DMS153 treated with DMSO at 0.1 percent for 48 hours (cell line): ENCODE results near the gene LRRTM4.
"Not testable (repeated sequence)": the region's sequence is repeated elsewhere in the genome, so short reads cannot be mapped to it uniquely, and the experiment has no call there.

Source experiments
- DNase-seq: peaks from one replicate; lab custom pipeline; 2025; ENCODE audit not compliant: unreplicated experiment; lab: John Stamatoyannopoulos, UW

LRRTM4 gene

DNA sequence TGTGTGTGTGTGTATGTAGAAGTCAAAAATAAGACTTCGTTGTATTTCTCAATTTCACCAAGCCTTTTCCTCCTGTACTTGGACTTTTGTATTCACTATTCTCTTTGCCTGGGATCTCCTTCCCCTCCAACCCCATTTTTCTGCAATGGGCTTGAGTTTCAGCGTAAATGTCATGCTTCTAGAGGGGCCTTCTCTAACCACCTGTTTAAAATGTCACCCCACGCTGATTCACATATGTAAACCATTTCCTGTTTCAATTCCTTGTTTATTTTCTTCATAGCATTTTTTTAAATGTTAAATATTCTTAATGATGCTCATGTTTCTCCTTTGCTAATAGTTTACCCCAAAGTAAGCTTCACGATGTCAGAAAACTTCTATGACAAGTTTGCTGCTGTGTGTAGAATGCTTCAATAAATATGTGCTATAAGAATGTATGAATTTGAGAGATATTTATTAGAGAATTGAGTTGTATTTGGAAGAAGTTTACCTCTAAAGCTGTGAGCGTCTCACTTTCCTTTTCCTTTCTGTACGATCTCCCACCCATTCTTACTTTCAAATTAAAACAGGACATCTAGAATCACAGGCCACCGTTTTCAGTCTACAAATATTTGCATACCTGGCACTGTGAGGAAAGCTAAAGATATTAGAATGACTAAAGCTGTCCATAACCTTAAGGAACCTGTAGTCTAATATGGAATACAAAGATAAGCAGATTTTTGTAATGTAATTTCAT is 762.4 kb downstream of the LRRTM4 start:
- no peak for DNase-seq

DNA sequence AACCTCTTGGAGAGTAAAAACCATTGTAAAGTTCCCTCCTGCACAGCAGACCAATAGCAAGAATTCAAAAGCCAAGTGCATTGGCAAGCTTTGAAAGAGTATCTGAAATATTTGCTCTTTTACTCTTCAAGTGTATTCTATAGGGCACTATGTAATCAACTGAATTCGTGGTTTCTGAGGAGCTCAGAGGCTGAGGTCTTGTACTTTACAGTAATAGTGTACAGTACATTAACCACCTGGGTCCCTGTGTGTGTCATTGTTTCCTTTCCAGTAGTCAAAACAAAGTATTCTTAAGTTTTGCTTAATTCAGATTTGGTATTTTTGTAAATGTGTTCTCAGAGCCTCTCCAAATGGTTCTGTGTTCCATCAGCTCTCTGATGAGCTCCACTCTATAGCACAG is 769.7 kb downstream of the LRRTM4 start:
- DNase-seq = no peak

DNA sequence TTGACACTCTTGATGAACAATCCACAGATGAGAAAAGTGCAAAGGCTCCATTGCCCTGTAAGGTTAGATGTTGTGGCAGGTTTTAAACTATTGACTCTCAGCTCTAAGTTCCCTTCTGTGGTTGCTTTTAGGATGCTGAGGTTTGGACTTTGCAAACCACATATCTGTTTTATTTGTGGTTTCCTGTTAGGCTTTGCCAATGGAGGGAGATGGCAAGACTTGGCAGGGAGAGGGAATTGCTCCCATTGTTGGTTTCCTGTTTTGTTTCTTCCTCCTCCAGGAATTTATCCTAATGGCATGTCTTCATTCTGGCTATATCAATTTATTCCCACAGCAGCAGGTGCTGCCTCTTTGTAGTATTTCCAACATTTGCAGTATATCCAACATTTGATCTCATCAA is 772.3 kb downstream of the LRRTM4 start:
- no peak for DNase-seq

DNA sequence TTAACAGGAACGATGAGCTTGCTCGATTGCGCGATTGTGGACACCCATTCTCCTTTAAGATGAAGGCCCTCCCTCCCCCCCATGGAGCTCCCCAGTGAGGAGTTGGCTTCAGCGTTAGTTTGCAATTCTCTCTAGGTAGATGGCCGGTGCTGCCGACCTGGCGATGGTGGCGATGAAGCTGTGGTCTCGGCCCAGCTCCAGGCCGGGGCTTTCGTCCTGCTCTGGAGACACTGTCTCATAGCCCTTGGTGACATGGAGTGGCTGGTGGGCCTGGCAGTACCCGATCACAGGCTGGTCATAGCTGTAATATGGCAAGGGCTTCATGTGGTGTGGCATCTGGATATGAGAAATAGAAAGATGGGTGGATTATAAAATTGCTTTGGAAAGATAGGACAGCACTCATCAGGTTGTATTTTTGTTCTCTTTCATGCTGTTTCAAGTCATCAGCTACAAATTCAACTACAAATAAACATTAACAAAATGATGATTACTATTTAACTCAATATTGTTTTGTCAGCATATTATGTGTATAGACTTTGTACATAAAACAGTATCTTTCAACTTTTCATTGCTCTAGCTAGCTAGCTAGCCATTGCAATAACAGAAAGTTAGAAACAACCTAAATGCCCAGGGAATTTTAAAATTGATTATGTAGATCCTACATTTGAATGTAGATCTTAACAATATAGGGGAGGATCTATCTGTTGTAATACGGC is 773.4 kb downstream of the LRRTM4 start:
- DNase-seq = no peak

DNA sequence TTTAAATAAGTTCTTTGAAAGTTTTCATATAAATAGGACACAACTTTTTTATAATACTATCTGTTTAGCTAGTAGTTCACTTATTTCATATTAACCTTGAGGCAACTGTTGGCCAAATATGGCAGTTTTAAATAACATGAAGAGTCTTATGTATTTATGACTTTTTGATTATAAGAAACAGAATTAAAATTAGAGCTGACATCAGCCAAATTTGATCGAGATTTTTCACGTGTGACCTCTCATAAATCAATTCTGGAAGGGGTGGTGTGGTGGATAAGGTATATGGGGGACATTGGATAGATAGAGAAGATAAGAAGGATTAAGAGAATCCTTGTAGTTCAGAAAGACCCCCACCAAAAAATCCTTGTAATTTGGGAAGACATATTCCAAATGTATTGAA is 776.6 kb downstream of the LRRTM4 start:
- DNase-seq = no peak

DNA sequence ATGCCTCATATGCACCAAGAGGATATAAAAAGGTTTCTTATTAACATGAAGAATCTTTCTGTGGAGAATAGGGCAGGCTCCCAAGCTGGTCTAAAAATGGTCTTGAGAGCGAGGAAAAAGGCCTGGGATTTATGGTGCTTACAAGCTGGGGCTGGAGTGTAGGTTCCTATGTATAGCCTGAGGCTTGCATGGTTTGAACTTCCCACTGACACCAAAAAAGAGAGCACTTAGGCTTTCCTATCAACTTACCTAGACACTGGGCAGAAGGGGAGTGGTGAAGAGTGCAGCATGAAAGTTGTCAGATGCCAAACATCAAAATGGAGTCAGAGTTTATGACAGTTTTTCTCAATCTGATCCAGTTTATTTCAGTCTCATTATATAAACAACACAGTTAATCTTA is 784.6 kb downstream of the LRRTM4 start:
- no peak for DNase-seq

DNA sequence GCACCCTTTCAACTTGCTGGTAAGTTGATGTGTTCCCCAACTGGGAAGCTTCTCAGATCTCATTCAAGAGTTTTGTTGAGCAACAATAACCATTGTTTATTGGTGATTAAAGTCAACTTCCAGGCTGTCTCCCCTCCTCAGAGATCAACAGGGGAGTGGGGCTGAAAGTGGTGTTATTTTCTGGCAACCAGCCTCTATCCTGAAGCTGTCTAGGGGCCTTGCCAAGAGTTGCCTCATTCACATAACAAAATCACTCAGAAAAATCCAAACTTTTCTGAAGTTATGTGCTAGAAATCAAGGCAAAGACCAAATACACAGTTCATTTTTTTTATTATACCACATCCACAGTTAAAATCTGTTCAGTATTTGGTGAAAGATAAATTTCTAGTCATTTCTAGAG is 788.4 kb downstream of the LRRTM4 start:
- DNase-seq = no peak

DNA sequence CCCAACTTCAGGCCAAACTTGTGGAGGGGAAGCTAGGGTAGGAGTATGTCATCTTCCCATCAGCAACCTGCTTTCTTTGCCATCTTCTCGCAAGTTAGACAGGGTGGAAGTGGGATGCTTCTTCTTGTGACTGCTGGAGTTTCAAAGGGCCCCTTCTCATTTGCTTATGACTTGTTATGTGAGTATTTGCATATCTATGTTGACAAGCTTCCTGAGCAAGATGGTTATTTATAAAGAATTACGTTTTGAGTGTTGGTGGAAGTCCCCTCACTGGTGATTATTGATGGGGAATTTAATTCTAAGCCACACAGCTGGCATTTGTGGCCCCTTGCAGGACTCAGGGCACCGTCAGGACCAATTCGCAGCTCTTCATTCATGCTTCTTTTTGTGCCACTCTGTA is 791.0 kb downstream of the LRRTM4 start:
- no peak for DNase-seq

DNA sequence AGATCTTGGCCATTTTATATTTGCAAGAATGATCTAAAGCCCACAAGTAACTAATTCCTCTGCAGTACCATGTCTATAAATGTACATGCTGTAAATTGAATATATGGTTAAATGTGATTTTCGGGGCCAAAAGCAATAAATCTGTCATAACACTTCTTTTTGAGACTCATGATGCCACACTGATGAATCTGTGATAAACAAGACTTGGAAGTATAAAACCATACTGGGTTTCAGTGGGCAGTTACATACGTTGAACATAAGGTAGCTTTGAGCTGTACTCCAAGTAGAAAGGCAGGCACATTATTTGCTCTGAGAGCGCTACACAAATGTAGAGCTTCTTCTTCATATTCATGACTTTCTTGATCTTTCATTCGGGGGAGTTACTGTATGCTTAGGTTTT is 792.2 kb downstream of the LRRTM4 start:
- DNase-seq = no peak

DNA sequence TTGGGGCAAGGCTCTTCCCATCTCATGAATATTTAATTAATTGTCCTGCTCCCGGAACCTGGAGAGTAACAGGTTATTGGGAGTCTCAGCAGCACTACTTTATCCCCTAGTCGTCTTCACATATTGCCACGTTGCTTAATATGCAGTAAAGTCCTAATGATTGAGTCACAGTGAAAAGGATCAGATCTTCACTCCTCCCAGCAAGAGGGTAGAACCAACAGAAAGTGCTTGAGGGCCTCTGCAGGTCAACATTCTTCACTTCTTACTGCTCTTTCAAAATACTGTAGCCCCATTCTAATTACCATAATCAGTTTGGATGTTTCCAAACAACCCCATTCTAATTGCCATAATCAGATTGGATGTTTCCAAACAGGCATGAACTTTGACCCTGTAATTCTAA is 801.0 kb downstream of the LRRTM4 start:
- DNase-seq = no peak

DNA sequence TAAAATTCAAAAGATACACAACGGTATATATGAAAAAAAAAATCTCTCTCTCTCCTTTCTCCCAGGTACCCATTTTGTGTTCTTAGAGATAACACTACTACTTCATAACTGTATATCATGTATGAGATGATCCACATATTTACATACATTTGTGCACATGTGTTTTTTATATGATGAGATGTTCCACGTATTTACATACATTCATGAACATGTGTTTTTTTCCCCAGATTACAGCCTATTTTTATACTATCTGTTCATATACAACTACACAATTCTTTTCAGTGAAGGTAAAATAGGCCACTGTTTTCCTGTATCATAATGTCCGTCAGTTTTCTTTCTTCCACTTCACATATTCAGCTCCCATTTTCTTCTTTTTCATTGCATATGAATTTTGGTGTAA is 808.9 kb downstream of the LRRTM4 start:
- DNase-seq = no peak

DNA sequence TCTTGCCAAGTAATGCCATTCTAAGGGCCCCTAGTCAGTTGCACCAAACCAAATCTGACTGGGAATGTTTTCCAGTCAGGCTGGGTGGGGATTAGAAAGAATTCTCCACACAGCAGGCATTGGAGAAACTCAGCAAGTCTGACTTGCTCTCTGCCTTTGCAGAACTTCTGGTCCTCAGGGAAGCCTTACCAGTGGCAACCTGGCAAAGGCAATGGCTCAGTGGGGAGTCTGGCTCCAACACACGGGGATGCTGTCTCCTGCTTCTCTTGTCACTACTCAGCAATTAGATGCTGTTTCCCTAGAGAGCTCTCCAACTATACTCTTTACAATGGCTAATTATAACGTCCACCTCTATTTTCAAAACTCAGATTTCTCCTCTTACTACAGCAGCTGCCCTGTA is 810.7 kb downstream of the LRRTM4 start:
- no peak for DNase-seq

DNA sequence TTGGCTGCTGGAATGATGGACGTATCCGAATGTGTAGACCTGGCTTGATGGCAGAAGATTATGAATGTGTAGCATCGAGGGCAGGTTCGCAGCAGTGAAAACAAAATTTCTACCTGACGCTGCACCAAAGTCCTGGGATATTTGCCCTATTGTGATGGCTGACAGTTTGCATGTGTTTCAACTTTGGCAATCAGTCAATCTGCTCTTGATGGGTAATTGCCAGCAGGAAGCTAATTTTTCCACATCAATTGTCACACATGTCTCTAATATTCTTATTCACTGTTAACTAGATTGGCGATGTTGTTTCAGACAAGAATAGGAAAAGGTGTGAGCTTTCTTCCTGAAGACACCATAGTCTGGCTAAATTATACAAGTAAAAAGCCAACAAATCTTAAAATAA is 821.3 kb downstream of the LRRTM4 start:
- no peak for DNase-seq

DNA sequence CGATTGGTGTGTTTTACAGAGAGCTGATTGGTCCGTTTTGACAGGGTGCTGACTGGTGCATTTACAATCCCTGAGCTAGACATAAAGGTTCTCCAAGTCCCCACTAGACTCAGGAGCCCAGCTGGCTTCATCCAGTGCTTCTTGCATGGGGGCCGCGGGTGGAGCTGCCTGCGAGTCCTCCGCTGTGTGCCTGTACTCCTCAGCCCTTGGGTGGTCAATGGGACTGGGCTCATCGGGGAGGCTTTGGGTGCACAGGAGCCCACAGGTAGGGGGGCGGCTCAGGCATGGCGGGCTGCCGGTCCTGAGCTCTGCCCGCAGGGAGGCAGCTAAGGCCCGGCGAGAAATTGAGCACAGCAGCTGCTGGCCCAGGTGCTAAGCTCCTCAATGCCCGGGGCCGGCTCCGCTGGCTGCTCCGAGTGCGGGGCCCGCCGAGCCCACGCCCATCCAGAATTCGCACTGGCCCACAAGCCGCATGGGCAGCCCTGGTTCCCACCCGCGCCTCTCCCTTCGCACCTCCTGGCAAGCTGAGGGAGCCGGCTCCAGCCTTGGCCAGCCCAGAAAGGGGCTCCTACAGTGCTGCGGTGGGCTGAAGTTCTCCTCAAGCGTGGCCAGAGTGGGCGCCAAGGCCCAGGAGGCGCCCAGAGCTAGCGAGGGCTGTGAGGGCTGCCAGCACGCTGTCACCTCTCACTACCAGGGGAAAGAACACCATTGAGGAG is 824.0 kb downstream of the LRRTM4 start:
- not testable (repeated sequence) for DNase-seq
